Activated B cell treated with CpG ODN at 0.5 μM for 24 hours (primary cell): Measurements from ENCODE around the gene PDP2. TPM values are rescaled to one million over a fixed set of nuclear protein-coding genes. Genes with fewer than 3 reads are reported as not detected.
"Not testable (repeated sequence)": the region's sequence is repeated elsewhere in the genome, so short reads cannot be mapped to it uniquely, and the experiment has no call there.

Experiments used
- ATAC-seq: fragments of 200-7000 bp; cut with Tn5 transposase; one replicate; pipeline ENCODE4 v1.10.0; 2021; ENCODE audit warnings: low read depth, mild to moderate bottlenecking, moderate library complexity
- CTCF ChIA-PET: fragments of 350-600 bp; sonication (Branson Sonifier 250); formaldehyde crosslinking; loops from one replicate; lab custom pipeline; 2021; ENCODE audit warnings: antibody characterized with exemption; lab: Charles Lee
- POLR2A ChIA-PET: fragments of 350-600 bp; sonication (Branson Sonifier 250); formaldehyde crosslinking; loops from one replicate; lab custom pipeline; 2021; ENCODE audit warnings: antibody characterized with exemption; lab: Charles Lee
- DNase-seq: peaks from one replicate; pipeline ENCODE4 v3.0.0; 2022
- H3K27ac Mint-ChIP-seq: one replicate; pipeline ENCODE4 v1.8.0; 2020; ENCODE audit warnings: mixed read lengths
- H3K27me3 Mint-ChIP-seq: one replicate; pipeline ENCODE4 v1.8.0; 2021; ENCODE audit warnings: mixed read lengths
- H3K36me3 Mint-ChIP-seq: one replicate; pipeline ENCODE4 v1.8.0; 2021; ENCODE audit warnings: low read depth, mixed read lengths
- H3K4me1 Mint-ChIP-seq: one replicate; pipeline ENCODE4 v1.8.0; 2021; ENCODE audit warnings: mixed read lengths
- H3K4me3 Mint-ChIP-seq: one replicate; pipeline ENCODE4 v1.8.0; 2020; ENCODE audit warnings: mild to moderate bottlenecking, mixed read lengths
- H3K9me3 Mint-ChIP-seq: one replicate; pipeline ENCODE4 v1.8.0; 2020; ENCODE audit warnings: mixed read lengths
- CTCF ChIP-seq: fragments of 200-600 bp; IDR thresholded peaks from one replicate; pipeline ENCODE4 v1.8.0; 2022; ENCODE audit warnings: antibody characterized with exemption, mild to moderate bottlenecking
- intact Hi-C: fragments of 100-400 bp; cut with micrococcal nuclease; formaldehyde crosslinking; loops from one replicate; pipeline ENCODE4 v1.15.1; 2024
- total RNA-seq: library from RNA; stranded (reverse); gene quantifications from 2 replicates; pipeline ENCODE4 v1.2.3, GENCODE V29; 2022

PDP2 gene
- total RNA-seq, 1 donor from 2014 or later = 13.2 TPM

- peak; percentile 38 for ATAC-seq
- Mint-ChIP-seq H3K27ac (peak overlapping the region; percentile 93), H3K27me3 (no peaks in the 10 kb centered on the region), H3K4me1 (peaks cover 57% of the 10 kb centered on the region), H3K4me3 (peak overlapping the region; percentile 96), H3K9me3 (no peaks in the 10 kb centered on the region), H3K36me3 (peaks cover 49% of the 10 kb centered on the region)
- ChIA-PET CTCF (no interaction called here), POLR2A (interaction anchor here (0.5 to 1.9 kb wide), 7 partner anchors 10 to 546 kb away, joined by 3 to 7 read pairs (median 5); partner anchors contain the start of genes NAE1, PDP2 and TMEM208)
- no peak for DNase-seq
- intact Hi-C loops = loop anchor here (2.0 kb wide), 1 partner anchor 61 kb away; no protein-coding TSS in a partner anchor
- no peak for TF ChIP-seq CTCF
Observed at GRCh38 chr16:66933776-66934137, 53.4 kb downstream of the PDP2 start.

GRCh38 chr16:66934138-66934838 lies 54.0 kb downstream of the PDP2 start, which contains the start of gene CIAO2B:
CIAO2B (minus strand) TSS chr16:66934402; CDS start chr16:66934364, 38 bp downstream.
- Mint-ChIP-seq H3K4me1 (peaks cover 57% of the 10 kb centered on the region), H3K9me3 (no peaks in the 10 kb centered on the region)
- CTCF ChIA-PET = no interaction called here

GRCh38 chr16:66934839-66935313 lies 54.6 kb downstream of the PDP2 start:
- peaks cover 57% of the 10 kb centered on the region for H3K4me1 Mint-ChIP-seq

More at GRCh38 chr16:66934138-66934838, 54.0 kb downstream of the PDP2 start, which contains the start of gene CIAO2B:
- Mint-ChIP-seq H3K4me3 (peak within 1 kb of the TSS; percentile 96), H3K27ac (peak within 1 kb of the TSS; percentile 93), H3K27me3 (no peaks in the 10 kb centered on the region), H3K36me3 (peaks cover 53% of the 10 kb centered on the region)
- intact Hi-C loops = loop anchor here (2.0 kb wide), 1 partner anchor 61 kb away; no protein-coding TSS in a partner anchor
- DNase-seq = peak; percentile 91
- POLR2A ChIA-PET = interaction anchor here (0.5 to 1.9 kb wide), 8 partner anchors 9 to 545 kb away, joined by 3 to 7 read pairs (median 4); partner anchors contain the start of genes NAE1, PDP2 and TMEM208
- peak; percentile 84 for ATAC-seq
- no peak for TF ChIP-seq CTCF

GRCh38 chr16:66935314-66936011 lies 55.1 kb downstream of the PDP2 start, which contains the start of gene CES2:
CES2 (plus strand) TSS chr16:66935516; CDS start chr16:66935636, 120 bp downstream.
- POLR2A ChIA-PET = interaction anchor here (1.9 kb wide), 1 partner anchor 62 kb away, joined by 6 read pairs; no protein-coding TSS in a partner anchor
- H3K36me3 Mint-ChIP-seq = peaks cover 56% of the 10 kb centered on the region
- peak within 1 kb of the TSS; percentile 96 for H3K4me3 Mint-ChIP-seq
- H3K4me1 Mint-ChIP-seq = peaks cover 57% of the 10 kb centered on the region
- H3K9me3 Mint-ChIP-seq = no peaks in the 10 kb centered on the region
- DNase-seq (no peak), ATAC-seq (no peak)
- no peak for TF ChIP-seq CTCF
- peak within 1 kb of the TSS; percentile 93 for H3K27ac Mint-ChIP-seq
- CTCF ChIA-PET = no interaction called here
- no peaks in the 10 kb centered on the region for H3K27me3 Mint-ChIP-seq
- intact Hi-C loops = loop anchor here (2.0 kb wide), 1 partner anchor 63 kb away; no protein-coding TSS in a partner anchor

More at GRCh38 chr16:66934839-66935313, 54.6 kb downstream of the PDP2 start:
- CTCF ChIA-PET, H3K27me3 Mint-ChIP-seq, H3K9me3 Mint-ChIP-seq, ATAC-seq, DNase-seq: not testable (repeated sequence)
- intact Hi-C loops = loop anchor here (2.0 kb wide), 1 partner anchor 62 kb away; no protein-coding TSS in a partner anchor
- peak overlapping the region; percentile 93 for H3K27ac Mint-ChIP-seq
- POLR2A ChIA-PET = interaction anchor here (0.6 to 1.9 kb wide), 3 partner anchors 62 to 292 kb away, joined by 3 to 7 read pairs (median 6); partner anchors contain the start of gene TMEM208
- peak overlapping the region; percentile 96 for H3K4me3 Mint-ChIP-seq
- H3K36me3 Mint-ChIP-seq = peaks cover 56% of the 10 kb centered on the region

- Mint-ChIP-seq H3K36me3 (peaks cover 66% of the 10 kb centered on the region), H3K4me1 (peaks cover 57% of the 10 kb centered on the region)
Observed at GRCh38 chr16:66936462-66936861, 56.1 kb downstream of the PDP2 start.

More at GRCh38 chr16:66936462-66936861, 56.1 kb downstream of the PDP2 start:
- DNase-seq (no peak), ATAC-seq (no peak)
- Mint-ChIP-seq H3K9me3 (no peaks in the 10 kb centered on the region), H3K27me3 (no peaks in the 10 kb centered on the region), H3K4me3 (peak overlapping the region; percentile 64), H3K27ac (no peak overlapping the region)
- intact Hi-C loops = no loop called here
- no peak for TF ChIP-seq CTCF
- ChIA-PET CTCF (no interaction called here), POLR2A (no interaction called here)
